ENCODE data around the gene LGR4.

DNA sequence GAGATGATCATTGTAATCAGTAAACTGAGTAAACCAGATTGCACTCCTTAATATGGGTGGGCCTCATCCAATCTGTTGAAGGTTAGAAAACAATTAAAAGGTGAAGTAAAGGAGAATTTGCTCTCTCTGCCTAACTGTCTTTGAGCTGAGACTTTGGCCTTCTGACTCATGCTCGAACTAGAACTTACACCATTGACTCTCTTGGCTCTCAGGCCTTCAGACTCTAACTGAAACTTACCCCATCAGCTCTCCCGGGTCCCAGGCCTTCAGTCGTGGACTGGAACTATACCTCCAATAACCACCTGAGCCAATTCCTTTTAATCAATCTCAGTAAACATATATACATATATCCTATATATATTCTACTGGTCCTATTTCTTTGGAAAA lies 34.0 kb downstream of the LGR4 start:
- TF ChIP-seq, protein P1, sequence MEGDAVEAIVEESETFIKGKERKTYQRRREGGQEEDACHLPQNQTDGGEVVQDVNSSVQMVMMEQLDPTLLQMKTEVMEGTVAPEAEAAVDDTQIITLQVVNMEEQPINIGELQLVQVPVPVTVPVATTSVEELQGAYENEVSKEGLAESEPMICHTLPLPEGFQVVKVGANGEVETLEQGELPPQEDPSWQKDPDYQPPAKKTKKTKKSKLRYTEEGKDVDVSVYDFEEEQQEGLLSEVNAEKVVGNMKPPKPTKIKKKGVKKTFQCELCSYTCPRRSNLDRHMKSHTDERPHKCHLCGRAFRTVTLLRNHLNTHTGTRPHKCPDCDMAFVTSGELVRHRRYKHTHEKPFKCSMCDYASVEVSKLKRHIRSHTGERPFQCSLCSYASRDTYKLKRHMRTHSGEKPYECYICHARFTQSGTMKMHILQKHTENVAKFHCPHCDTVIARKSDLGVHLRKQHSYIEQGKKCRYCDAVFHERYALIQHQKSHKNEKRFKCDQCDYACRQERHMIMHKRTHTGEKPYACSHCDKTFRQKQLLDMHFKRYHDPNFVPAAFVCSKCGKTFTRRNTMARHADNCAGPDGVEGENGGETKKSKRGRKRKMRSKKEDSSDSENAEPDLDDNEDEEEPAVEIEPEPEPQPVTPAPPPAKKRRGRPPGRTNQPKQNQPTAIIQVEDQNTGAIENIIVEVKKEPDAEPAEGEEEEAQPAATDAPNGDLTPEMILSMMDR (tag by site-specific recombination; IDR thresholded peaks at IDR 0.05): no peak
- no peak for TF ChIP-seq ZNF768 (tag by site-specific recombination; IDR thresholded peaks at IDR 0.05)
- TF ChIP-seq ZNF2 (tag by site-specific recombination; IDR thresholded peaks at IDR 0.05): no peak
- TF ChIP-seq BCL11A (tag by site-specific recombination; IDR thresholded peaks at IDR 0.05; ENCODE audit: low read depth): no peak
- TF ChIP-seq KLF16 (tag by site-specific recombination; IDR thresholded peaks at IDR 0.05): no peak
